Stimulated activated CD8-positive, alpha-beta memory T cell treated with anti-CD3 and anti-CD28 coated beads, Interleukin-12 subunit alpha, Interleukin-12 subunit beta, amount 100 ng/mL, for 4 hours (primary cell): ENCODE data around the gene ADGRA1.

ENCODE experiments used
- DNase-seq: peaks from one replicate; pipeline ENCODE4 v3.0.0-alpha.2; 2020; ENCODE audit warnings: low read depth

The ADGRA1 gene

GRCh38 chr10:133056651-133057178 lies 31.0 kb upstream of the ADGRA1 start:
- DNase-seq: no peak

- no peak for DNase-seq
Observed at GRCh38 chr10:133058331-133059092, 29.2 kb upstream of the ADGRA1 start.

GRCh38 chr10:133059093-133059470 lies 28.6 kb upstream of the ADGRA1 start:
- no peak for DNase-seq

GRCh38 chr10:133059571-133059970 lies 28.2 kb upstream of the ADGRA1 start:
- DNase-seq: no peak

- DNase-seq: no peak
Observed at GRCh38 chr10:133060022-133060421, 27.7 kb upstream of the ADGRA1 start.

- no peak for DNase-seq
Observed at GRCh38 chr10:133060466-133060865, 27.3 kb upstream of the ADGRA1 start.

GRCh38 chr10:133060881-133061280 lies 26.8 kb upstream of the ADGRA1 start:
- DNase-seq: no peak

- DNase-seq: no peak
Observed at GRCh38 chr10:133061296-133062038, 26.3 kb upstream of the ADGRA1 start.

GRCh38 chr10:133062085-133062484 lies 25.6 kb upstream of the ADGRA1 start:
- no peak for DNase-seq

GRCh38 chr10:133062635-133063034 lies 25.1 kb upstream of the ADGRA1 start:
- DNase-seq: no peak

GRCh38 chr10:133067149-133068105 lies 20.3 kb upstream of the ADGRA1 start:
- DNase-seq: no peak

GRCh38 chr10:133068111-133069032 lies 19.4 kb upstream of the ADGRA1 start:
- no peak for DNase-seq

- no peak for DNase-seq
Observed at GRCh38 chr10:133069033-133069525, 18.6 kb upstream of the ADGRA1 start.

GRCh38 chr10:133070405-133070804 lies 17.3 kb upstream of the ADGRA1 start:
- DNase-seq: no peak

- no peak for DNase-seq
Observed at GRCh38 chr10:133070810-133071209, 16.9 kb upstream of the ADGRA1 start.

- no peak for DNase-seq
Observed at GRCh38 chr10:133071733-133072132, 16.0 kb upstream of the ADGRA1 start.

GRCh38 chr10:133072196-133072595 lies 15.5 kb upstream of the ADGRA1 start:
- no peak for DNase-seq

- no peak for DNase-seq
Observed at GRCh38 chr10:133072720-133073390, 14.9 kb upstream of the ADGRA1 start.

GRCh38 chr10:133075346-133076137 lies 12.2 kb upstream of the ADGRA1 start:
- no peak for DNase-seq
